Activated naive CD4-positive, alpha-beta T cell treated with anti-CD3 and anti-CD28 coated beads, Interleukin-2, amount 10 ng/mL, durations not matched to agents 7 days and 5 days (primary cell): ENCODE data around the gene ZBTB17.
"Not testable (repeated sequence)": the region's sequence is repeated elsewhere in the genome, so short reads cannot be mapped to it uniquely, and the experiment has no call there.

Experiments
- CTCF ChIA-PET: fragments of 350-600 bp; sonication (Branson Sonifier 250); formaldehyde crosslinking; loops from one replicate; lab custom pipeline; 2021; ENCODE audit warnings: antibody characterized with exemption; lab: Charles Lee
- DNase-seq: peaks from one replicate; pipeline ENCODE4 v3.0.0-alpha.2; 2020
- H3K27ac Mint-ChIP-seq: one replicate; pipeline ENCODE4 v1.8.0; 2021; ENCODE audit warnings: mild to moderate bottlenecking, moderate library complexity, mixed read lengths
- H3K27me3 Mint-ChIP-seq: one replicate; pipeline ENCODE4 v1.8.0; 2021; ENCODE audit warnings: mild to moderate bottlenecking, mixed read lengths
- H3K36me3 Mint-ChIP-seq: one replicate; pipeline ENCODE4 v1.8.0; 2021; ENCODE audit warnings: mixed read lengths
- H3K4me1 Mint-ChIP-seq: one replicate; pipeline ENCODE4 v1.8.0; 2021; ENCODE audit warnings: mixed read lengths
- H3K4me3 Mint-ChIP-seq: one replicate; pipeline ENCODE4 v1.8.0; 2021; ENCODE audit warnings: mild to moderate bottlenecking, moderate library complexity, mixed read lengths
- H3K9me3 Mint-ChIP-seq: one replicate; pipeline ENCODE4 v1.8.0; 2021; ENCODE audit warnings: mixed read lengths

The ZBTB17 gene

DNA sequence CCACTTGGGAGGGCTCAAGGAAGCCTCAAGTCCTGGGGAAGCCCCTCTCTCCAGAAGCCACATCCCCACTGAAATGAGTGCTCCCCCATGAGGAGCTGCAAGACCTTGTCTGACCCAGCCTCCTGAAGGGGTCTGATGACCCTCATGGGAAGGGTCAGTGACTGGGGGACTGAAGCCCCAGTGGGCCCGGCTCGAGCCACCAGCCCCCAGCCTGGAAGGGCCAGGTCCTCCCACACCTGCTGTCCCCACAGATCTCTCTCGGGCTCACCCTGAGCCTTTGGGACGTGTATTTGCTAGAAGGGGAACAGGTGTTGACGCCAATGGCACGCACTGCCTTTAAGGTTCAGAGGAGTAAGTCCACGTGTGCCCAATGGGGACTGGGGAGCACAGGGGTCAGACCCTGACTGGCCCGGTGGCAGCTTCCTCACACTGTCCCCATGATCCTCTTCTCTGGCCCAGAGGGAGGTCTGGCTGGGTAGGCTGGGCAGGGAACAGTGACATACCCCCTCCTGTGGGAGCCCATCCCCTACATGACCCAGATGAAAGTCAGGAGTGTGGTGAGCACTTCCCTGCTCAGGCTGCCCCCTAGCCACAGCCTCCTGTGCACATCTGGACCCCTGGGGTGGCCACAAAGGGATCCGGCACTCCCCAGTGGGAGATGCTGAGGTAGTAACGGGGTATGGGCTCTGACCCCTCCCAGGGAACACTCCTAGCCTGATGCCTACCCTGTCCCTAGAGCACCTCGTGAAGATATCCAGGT, 15.7 kb upstream of the ZBTB17 start:
- peaks cover 16% of the 10 kb centered on the region for H3K27me3 Mint-ChIP-seq
- no peak overlapping the region for H3K4me3 Mint-ChIP-seq
- H3K9me3 Mint-ChIP-seq: no peaks in the 10 kb centered on the region
- H3K36me3 Mint-ChIP-seq: no peaks in the 10 kb centered on the region
- no peak for DNase-seq
- no peaks in the 10 kb centered on the region for H3K4me1 Mint-ChIP-seq
- no peak overlapping the region for H3K27ac Mint-ChIP-seq
- CTCF ChIA-PET: no interaction called here

DNA sequence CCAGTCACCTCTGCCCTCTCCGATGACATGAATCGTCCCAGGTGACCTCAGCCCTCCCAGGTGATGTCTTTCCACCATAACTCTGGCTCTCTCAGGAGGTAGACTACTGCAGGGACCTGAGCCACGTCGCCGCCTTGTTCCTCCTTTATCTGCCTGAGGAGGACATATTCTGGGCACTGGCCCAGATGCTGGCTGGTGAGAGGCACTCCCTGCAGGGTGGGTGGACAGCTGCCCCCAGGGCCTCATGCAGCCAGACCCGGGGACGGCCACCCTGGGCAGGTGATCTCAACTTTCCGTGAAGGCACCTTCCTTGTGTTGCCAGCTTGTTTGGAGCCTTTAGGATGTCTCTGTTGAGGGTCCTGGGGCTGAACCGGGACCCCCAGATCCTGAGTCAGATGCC, 13.9 kb upstream of the ZBTB17 start:
- H3K4me1 Mint-ChIP-seq: no peaks in the 10 kb centered on the region
- H3K27me3 Mint-ChIP-seq: peaks cover 16% of the 10 kb centered on the region
- no peaks in the 10 kb centered on the region for H3K9me3 Mint-ChIP-seq
- DNase-seq: no peak
- CTCF ChIA-PET: no interaction called here
- H3K36me3 Mint-ChIP-seq: no peaks in the 10 kb centered on the region
- no peak overlapping the region for H3K27ac Mint-ChIP-seq
- no peak overlapping the region for H3K4me3 Mint-ChIP-seq

DNA sequence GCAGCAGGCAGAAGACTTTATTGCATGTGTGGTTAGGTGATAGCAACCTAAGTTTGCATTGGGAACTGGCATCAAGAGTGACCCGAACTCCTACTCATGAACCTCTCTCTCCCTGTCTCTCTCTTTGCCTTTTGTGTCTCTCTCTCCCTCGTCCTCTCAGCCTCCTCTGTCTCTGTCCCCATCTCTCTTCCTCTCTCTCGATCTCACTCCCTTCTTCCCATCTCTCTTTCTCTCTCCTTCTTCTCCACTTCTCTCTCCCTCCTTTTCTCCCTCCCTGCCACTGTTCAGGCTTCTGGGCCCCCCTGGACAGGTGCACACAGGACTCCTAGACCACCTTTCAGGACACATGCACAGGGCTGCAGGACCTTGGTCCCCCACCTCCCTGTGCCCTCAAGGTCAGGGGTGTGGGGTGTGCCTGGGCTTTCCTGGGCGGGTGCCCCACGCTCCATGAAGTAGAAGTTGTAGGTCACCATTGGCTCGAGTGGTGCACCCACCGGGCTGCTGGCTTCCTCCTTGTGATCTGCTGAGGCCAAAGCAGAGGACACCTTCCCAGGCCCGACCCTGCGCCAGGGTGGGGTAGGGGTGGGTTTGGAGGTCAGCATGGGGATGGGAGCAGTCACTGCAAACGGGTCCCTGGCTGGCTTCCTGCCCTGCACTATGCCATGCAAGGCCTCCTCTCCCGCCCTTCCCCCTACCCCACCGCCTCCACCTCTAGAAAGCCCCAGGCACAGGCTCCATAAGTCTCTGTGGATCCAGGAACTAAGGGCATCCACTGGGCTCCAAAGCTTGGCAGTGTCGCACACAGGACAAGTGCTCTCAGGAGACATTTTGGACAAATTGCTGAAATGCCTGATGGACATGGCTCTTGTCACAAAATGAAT, 13.2 kb upstream of the ZBTB17 start:
- H3K27ac Mint-ChIP-seq: no peak overlapping the region
- CTCF ChIA-PET: no interaction called here
- H3K27me3 Mint-ChIP-seq: peaks cover 19% of the 10 kb centered on the region
- no peak for DNase-seq
- H3K4me3 Mint-ChIP-seq: no peak overlapping the region
- no peaks in the 10 kb centered on the region for H3K4me1 Mint-ChIP-seq
- H3K9me3 Mint-ChIP-seq: no peaks in the 10 kb centered on the region
- no peaks in the 10 kb centered on the region for H3K36me3 Mint-ChIP-seq

DNA sequence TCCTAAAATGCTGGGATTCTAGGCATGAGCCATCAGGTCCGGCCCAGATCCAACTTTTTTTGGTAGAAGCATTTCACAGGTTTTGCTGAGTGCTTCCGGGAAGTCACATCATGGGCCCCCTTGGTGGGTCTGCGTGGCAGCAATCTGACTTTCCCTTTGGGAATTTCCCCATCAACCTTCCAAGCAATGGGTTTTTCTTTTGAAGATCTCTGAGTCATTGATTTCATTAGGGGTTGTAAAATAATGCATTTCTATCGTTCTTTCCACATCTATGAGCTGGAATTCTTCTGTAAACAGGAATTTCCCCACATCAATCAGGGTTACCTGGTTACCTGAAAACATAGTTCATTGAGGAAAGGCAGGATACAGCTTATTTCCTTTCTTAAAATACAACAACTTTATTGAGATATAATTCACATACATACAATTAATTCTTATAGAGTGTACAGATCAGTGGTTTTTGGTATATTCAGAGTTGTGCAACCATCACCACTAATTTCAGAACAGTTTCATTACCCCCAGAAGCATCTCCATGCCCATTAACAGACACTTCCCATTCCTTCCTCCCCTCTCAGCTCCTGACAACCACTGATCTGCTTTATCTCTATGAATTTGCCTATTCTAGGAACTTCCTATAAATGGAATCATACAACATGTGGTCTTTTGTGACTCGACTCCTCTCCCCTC, 9.9 kb upstream of the ZBTB17 start:
- Mint-ChIP-seq H3K36me3 (no peaks in the 10 kb centered on the region), H3K9me3 (no peaks in the 10 kb centered on the region), H3K27ac (no peak overlapping the region), H3K4me1 (no peaks in the 10 kb centered on the region), H3K27me3 (peaks cover 25% of the 10 kb centered on the region), H3K4me3 (no peak overlapping the region)
- CTCF ChIA-PET: interaction anchor here (1.0 kb wide), 1 partner anchor 194 kb away, joined by 3 read pairs; no protein-coding TSS in a partner anchor
- no peak for DNase-seq

DNA sequence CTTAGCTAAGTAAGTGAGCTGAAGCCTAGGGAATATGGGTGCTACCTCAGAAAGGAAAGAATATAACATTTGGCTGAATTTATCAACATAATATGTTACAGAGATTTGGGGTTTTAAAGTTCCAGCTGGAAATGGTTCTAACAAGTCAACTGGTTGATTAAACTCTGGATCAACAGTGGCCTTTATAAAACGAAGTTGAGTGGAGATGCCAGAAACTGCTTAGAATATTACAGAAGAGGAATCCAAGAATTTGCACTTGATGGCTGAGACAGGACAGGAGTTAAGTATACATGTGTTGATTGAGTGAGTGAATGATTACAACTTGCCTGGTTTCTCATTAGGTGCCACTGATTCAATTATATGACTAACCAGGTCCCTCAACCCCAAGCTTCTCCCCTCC, 7.4 kb upstream of the ZBTB17 start:
- no peaks in the 10 kb centered on the region for H3K36me3 Mint-ChIP-seq
- H3K9me3 Mint-ChIP-seq: no peaks in the 10 kb centered on the region
- H3K4me1 Mint-ChIP-seq: no peaks in the 10 kb centered on the region
- CTCF ChIA-PET: no interaction called here
- H3K4me3 Mint-ChIP-seq: no peak overlapping the region
- no peak for DNase-seq
- no peak overlapping the region for H3K27ac Mint-ChIP-seq
- H3K27me3 Mint-ChIP-seq: peaks cover 12% of the 10 kb centered on the region

DNA sequence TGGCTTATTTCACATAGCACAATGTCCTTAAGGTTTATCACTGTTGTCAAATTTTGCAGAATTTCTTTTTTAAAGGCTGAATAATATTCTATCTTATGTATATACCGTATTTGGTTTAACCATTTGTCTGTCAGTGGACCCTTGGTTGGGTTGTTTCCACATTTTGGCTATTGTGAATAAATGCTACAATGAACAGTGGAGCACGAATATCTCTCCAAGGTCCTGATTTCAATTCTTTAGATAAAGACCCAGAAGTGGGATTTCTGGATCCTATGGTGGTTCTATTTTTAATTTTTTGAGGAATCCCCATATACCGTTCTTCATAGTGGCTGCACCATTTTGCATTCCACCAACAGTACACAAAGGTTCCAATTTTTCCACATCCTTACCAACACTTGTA, 5.8 kb upstream of the ZBTB17 start:
- CTCF ChIA-PET: interaction anchor here (1.0 to 1.2 kb wide), 2 partner anchors 14 to 56 kb away, joined by 3 read pairs; no protein-coding TSS in a partner anchor
- H3K36me3 Mint-ChIP-seq: peaks cover 1% of the 10 kb centered on the region
- DNase-seq: no peak
- peaks cover under 1% of the 10 kb centered on the region for H3K4me1 Mint-ChIP-seq
- peaks cover 12% of the 10 kb centered on the region for H3K27me3 Mint-ChIP-seq
- peaks cover 2% of the 10 kb centered on the region for H3K9me3 Mint-ChIP-seq
- H3K4me3 Mint-ChIP-seq: no peak overlapping the region
- no peak overlapping the region for H3K27ac Mint-ChIP-seq

DNA sequence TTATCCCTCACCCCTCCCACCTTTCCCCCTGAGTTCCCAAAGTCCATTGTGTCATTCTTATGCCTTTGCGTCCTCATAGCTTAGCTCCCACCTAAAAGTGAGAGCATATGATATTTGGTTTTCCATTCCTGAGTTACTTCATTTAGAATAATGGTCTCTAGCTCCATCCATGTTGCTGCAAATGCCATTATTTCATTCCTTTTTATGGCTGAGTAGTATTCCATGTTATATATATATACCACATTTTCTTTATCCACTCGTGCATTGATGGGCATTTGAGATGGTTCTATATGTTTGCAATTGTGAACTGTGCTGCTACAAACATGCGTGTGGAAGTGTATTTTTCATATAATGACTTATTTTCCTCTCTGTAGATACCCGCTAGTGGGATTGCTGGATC, 2.0 kb upstream of the ZBTB17 start:
- DNase-seq, CTCF ChIA-PET, H3K4me3 Mint-ChIP-seq, H3K36me3 Mint-ChIP-seq, H3K27ac Mint-ChIP-seq, H3K27me3 Mint-ChIP-seq, H3K9me3 Mint-ChIP-seq: not testable (repeated sequence)
- H3K4me1 Mint-ChIP-seq: peaks cover 27% of the 10 kb centered on the region

DNA sequence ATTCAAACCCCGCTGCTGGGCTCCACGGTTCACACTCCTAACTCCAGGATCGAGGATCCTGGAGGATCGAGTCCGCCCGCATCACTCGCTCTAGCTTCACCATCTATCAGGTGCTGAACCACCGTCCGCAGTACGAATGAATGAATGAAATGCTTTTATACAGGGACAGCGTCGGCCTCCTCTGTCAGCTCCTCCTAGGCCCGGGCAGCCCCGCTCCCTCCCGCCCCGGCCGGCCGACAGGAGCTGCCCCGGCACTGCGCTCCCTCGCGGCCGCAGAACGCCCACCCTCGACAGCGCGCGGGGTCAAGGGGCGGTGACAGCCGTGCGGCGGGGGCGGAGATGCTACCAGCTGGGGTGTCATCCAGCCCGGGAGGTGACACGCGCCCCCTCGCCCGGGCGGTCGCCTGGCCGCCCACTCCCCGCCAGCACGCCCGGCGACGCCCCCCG, 520 bp downstream of the ZBTB17 start:
- peaks cover 27% of the 10 kb centered on the region for H3K36me3 Mint-ChIP-seq
- H3K9me3 Mint-ChIP-seq: peaks cover 5% of the 10 kb centered on the region
- peak overlapping the region; percentile 89 for H3K4me3 Mint-ChIP-seq
- H3K4me1 Mint-ChIP-seq: peaks cover 33% of the 10 kb centered on the region
- H3K27me3 Mint-ChIP-seq: no peaks in the 10 kb centered on the region
- peak; percentile 78 for DNase-seq
- H3K27ac Mint-ChIP-seq: peak overlapping the region; percentile 42
- CTCF ChIA-PET: interaction anchor here (0.5 to 1.5 kb wide), 4 partner anchors 15 to 160 kb away, joined by 3 to 10 read pairs (median 4); no protein-coding TSS in a partner anchor

DNA sequence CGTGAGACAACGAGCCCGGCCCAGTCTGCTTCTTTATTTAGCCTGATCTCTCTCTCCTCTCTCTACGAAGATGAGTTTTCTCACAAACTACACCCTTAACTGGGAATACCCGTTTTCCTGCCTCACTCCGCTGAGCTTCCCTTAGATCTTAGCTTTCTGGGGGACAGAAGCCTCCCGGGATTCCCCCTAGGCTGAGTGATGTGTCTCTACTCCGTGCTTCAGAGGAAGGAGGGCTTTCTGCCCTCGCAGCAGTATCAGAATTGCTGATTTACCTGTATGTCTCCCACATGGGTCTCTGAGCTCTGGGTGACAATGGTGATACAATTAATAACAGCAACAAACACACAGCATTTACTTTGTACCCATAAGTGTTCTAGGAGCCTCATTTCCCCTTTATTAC, 1.0 kb downstream of the ZBTB17 start:
- CTCF ChIA-PET: no interaction called here
- Mint-ChIP-seq H3K4me1 (peaks cover 33% of the 10 kb centered on the region), H3K27me3 (no peaks in the 10 kb centered on the region), H3K9me3 (peaks cover 5% of the 10 kb centered on the region), H3K4me3 (peak overlapping the region; percentile 89), H3K27ac (peak overlapping the region; percentile 42), H3K36me3 (peaks cover 32% of the 10 kb centered on the region)
- DNase-seq: no peak

DNA sequence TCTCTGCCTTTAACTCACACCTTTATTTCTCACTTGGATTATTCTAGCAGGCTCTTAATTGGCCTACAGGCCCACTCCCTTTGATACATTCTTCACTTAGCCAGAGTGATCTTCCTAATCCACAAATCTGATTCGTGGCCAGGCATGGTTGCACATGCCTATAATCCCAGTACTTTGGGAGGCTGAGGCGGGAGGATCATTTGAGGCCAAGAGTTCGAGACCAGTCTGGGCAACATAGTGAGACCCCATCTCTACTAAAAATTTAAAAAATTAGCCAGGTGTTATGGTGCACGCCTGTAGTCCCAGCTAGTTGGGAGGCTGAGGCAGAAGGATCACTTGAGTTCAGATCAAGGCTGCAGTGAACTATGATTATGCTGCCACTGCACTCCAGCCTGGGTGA, 2.1 kb downstream of the ZBTB17 start:
- peaks cover 5% of the 10 kb centered on the region for H3K9me3 Mint-ChIP-seq
- no peak overlapping the region for H3K4me3 Mint-ChIP-seq
- CTCF ChIA-PET: interaction anchor here (1.0 kb wide), 1 partner anchor 10 kb away, joined by 3 read pairs; no protein-coding TSS in a partner anchor
- peaks cover 37% of the 10 kb centered on the region for H3K36me3 Mint-ChIP-seq
- H3K27ac Mint-ChIP-seq: no peak overlapping the region
- H3K4me1 Mint-ChIP-seq: peaks cover 33% of the 10 kb centered on the region
- DNase-seq: no peak
- no peaks in the 10 kb centered on the region for H3K27me3 Mint-ChIP-seq

DNA sequence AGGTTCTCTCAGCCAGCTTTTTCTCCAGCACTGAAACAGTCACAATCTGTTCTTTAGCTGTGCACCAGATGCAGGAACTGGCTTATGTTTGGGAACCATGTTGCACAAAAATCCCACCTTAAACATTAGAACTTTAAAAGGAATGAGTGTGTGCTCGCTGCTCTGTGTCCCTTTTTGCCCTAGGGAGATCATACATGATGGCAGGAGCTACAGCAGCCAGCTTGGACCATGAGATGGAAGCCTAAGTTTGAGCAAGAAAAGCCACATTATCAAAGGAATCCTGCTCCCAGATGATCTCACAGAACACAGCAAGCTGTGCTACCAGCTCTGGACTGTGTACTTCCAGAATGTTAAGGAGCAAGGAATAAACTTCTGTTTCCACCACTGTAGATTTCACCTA, 3.5 kb downstream of the ZBTB17 start:
- Mint-ChIP-seq H3K36me3 (peaks cover 46% of the 10 kb centered on the region), H3K27me3 (no peaks in the 10 kb centered on the region), H3K4me3 (no peak overlapping the region), H3K4me1 (peaks cover 44% of the 10 kb centered on the region), H3K27ac (no peak overlapping the region), H3K9me3 (peaks cover 5% of the 10 kb centered on the region)
- CTCF ChIA-PET: no interaction called here
- no peak for DNase-seq

DNA sequence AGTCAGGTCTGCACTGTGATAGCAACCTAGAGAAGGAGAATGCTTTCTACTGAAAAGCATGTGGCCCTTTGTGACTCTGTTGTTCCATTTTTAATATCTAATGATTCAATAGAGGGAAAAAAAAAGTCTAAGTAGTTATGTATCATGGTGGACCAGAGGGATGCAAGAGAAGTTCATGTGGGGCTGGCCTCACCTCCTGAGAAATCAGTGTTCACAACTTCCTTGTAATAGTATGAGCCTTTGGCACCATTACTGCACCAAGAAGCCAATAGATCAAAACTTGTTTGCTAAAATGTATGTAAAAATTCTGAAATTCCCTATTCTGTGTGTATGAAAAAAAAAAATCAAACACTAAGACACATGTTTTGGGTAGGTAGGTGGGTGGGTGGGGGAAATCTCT, 5.0 kb downstream of the ZBTB17 start:
- no peaks in the 10 kb centered on the region for H3K27me3 Mint-ChIP-seq
- peaks cover 51% of the 10 kb centered on the region for H3K36me3 Mint-ChIP-seq
- no peak overlapping the region for H3K27ac Mint-ChIP-seq
- no peak overlapping the region for H3K4me3 Mint-ChIP-seq
- no peak for DNase-seq
- H3K9me3 Mint-ChIP-seq: no peaks in the 10 kb centered on the region
- H3K4me1 Mint-ChIP-seq: peaks cover 51% of the 10 kb centered on the region
- CTCF ChIA-PET: no interaction called here

DNA sequence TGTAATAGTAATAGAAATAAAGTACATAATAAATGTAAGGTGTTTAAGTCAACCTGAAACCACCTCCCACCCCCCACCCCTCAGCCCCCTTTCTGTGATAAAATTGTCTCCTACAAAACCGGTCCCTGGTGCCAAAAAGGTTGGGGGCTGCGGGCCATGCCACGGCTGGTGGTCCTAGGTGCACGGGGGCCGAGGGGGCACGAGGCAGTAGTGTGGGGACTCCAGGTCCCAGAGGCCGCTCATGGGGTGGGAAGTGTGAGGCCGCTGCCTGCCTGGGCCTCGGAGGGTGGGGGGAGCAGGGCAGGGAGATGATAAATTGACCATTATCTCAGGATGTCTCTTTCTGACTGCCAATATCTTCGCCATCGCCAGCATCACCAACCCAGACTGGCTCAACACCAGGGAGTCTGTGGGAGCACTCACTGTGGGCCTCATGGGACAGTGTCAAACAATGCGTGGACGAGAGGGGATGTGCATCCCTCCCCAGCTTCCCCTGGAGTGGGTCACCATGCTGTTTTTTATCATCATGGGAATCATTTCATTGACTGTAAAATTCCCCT, 6.5 kb downstream of the ZBTB17 start:
- no peak for DNase-seq
- no peak overlapping the region for H3K4me3 Mint-ChIP-seq
- H3K9me3 Mint-ChIP-seq: no peaks in the 10 kb centered on the region
- CTCF ChIA-PET: no interaction called here
- H3K27me3 Mint-ChIP-seq: no peaks in the 10 kb centered on the region
- no peak overlapping the region for H3K27ac Mint-ChIP-seq
- H3K4me1 Mint-ChIP-seq: peaks cover 54% of the 10 kb centered on the region
- H3K36me3 Mint-ChIP-seq: peaks cover 58% of the 10 kb centered on the region

DNA sequence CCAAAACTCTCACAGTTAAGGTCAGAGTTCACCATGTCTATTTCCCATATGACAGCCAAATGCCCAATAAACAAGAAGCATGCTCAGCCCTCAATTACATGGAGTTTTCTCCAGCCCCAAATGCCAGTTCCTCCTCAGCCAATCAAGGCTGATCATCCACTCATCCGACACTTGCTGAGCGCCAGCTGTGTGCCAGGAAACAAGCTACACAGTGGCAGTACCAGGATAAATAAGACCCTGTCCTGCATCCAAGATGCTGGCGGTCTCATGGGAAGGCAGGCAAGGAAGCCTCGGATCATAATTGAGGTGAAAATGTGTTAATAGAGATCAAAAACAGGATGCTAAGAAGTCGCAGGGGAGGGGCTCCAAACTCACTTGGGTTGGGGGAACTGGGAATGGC, 7.7 kb downstream of the ZBTB17 start:
- Mint-ChIP-seq H3K9me3 (no peaks in the 10 kb centered on the region), H3K27ac (no peak overlapping the region), H3K36me3 (peaks cover 56% of the 10 kb centered on the region), H3K4me3 (no peak overlapping the region), H3K27me3 (no peaks in the 10 kb centered on the region), H3K4me1 (peaks cover 59% of the 10 kb centered on the region)
- DNase-seq: no peak
- CTCF ChIA-PET: no interaction called here
